Lower leg skin (tissue), 4 donors: Measurements from ENCODE around the gene TTC33. TPM values are rescaled to one million over a fixed set of nuclear protein-coding genes. Genes with fewer than 3 reads are reported as not detected.
A peak's percentile ranks its signal among the peaks of the same experiment; 100 is the strongest.
"Not testable (repeated sequence)": the region's sequence is repeated elsewhere in the genome, so short reads cannot be mapped to it uniquely, and the experiment has no call there.

Experiments
- DNase-seq, 2 donors: peaks; one replicate each; pipeline ENCODE4 v3.0.0-alpha.2; 2019; ENCODE audit warnings: low spot score in 2 of 2
- H3K4me3 ChIP-seq: fragments of 200-600 bp; sonication (generic); 2 replicates; pipeline ENCODE4 v1.5.1; 2017; ENCODE audit warnings: mild to moderate bottlenecking, low read depth; ENCODE audit not compliant: poor library complexity, severe bottlenecking
- POLR2A ChIP-seq, 2 donors: fragments of 450-650 bp; IDR thresholded peaks; one replicate each; pipeline ENCODE4 v1.6.1; 2016 to 2017; ENCODE audit warnings: antibody characterized with exemption in 2 of 2, mild to moderate bottlenecking in 1 of 2, moderate library complexity in 1 of 2
- WGBS, 2 donors: methylation state at CpG; one replicate each; pipeline ENCODE4 v1.1.5; 2018; 5-methylcytosine and 5-hydroxymethylcytosine counted together
- intact Hi-C: fragments of 100-400 bp; cut with DNase I; formaldehyde crosslinking; loops from one replicate; pipeline ENCODE4 v1.15.0; 2023; ENCODE audit warnings: low total_unique reads
- total RNA-seq, 4 donors: library from RNA; depleted of rRNA; stranded (reverse); fragments of >200 nt; gene quantifications; one replicate each; pipeline ENCODE4 v1.1.0, GENCODE V29; 2016
- TF ChIP-seq, protein P1 (sequence below), 3 donors: fragments of 450-650 bp; IDR thresholded peaks; one replicate each; pipeline ENCODE4 v1.5.1; 2016; ENCODE audit warnings: antibody characterized with exemption in 3 of 3, mild to moderate bottlenecking in 3 of 3, moderate library complexity in 2 of 3

Gene TTC33
- total RNA-seq, 4 donors from 2014 or later: 8.7 to 13.1 (median 11.0) TPM

DNA sequence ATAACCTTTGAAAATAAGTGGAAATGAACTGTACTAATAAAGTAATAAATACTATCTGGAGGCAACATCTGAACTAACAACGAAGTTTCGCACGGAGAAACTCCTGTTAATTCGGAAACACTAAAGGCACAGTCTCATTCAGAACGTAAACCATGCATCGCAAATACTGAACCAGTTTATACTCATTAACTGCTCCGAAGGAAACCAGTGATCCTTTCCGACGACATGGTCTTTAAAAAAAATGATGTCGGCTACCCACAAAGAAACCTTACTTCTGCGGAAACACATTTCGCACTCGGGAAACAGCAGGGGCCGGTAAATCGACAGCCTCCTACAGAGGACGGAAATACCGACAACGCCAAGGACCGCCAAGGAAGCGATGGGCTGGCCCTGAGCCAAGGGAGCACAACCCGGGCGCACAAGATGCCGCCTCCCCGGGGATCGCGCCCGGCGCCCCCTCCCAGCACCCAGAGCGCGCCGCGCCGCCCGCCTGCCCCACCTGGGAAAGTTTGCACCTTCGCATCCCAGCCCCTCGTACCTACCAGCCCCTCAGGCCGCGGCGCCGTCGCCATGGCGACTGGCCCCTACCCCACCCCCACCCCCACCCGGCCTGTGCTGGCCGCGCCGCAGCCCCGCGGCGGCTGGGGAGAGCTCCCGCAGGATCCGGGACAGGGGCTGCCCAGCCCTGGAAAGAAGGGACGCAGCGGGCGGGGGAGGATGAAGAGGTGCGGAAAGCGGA, 41.7 kb upstream of the TTC33 start:
- peak; percentile 52 to 95 for DNase-seq
- intact Hi-C loops: no loop called here
- TF ChIP-seq, protein P1, sequence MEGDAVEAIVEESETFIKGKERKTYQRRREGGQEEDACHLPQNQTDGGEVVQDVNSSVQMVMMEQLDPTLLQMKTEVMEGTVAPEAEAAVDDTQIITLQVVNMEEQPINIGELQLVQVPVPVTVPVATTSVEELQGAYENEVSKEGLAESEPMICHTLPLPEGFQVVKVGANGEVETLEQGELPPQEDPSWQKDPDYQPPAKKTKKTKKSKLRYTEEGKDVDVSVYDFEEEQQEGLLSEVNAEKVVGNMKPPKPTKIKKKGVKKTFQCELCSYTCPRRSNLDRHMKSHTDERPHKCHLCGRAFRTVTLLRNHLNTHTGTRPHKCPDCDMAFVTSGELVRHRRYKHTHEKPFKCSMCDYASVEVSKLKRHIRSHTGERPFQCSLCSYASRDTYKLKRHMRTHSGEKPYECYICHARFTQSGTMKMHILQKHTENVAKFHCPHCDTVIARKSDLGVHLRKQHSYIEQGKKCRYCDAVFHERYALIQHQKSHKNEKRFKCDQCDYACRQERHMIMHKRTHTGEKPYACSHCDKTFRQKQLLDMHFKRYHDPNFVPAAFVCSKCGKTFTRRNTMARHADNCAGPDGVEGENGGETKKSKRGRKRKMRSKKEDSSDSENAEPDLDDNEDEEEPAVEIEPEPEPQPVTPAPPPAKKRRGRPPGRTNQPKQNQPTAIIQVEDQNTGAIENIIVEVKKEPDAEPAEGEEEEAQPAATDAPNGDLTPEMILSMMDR (IDR thresholded peaks at IDR 0.05): no peak
- TF ChIP-seq POLR2A (IDR thresholded peaks at IDR 0.05): no peak
- 0% methylated on average over 20 to 40 of the region's 56 CpGs for WGBS, 2 donors
- peak overlapping the region; percentile 95 for H3K4me3 ChIP-seq

GRCh38 chr5:40796487-40796889, 40.7 kb upstream of the TTC33 start:
- no peak for TF ChIP-seq POLR2A (IDR thresholded peaks at IDR 0.05)
- TF ChIP-seq, protein P1 (IDR thresholded peaks at IDR 0.05): no peak
- 26 to 35% methylated on average over 3 of the region's 3 CpGs for WGBS, 2 donors
- intact Hi-C loops: no loop called here
- H3K4me3 ChIP-seq: no peak overlapping the region
- peak in 1 of 2 donors; percentile 16 for DNase-seq

DNA sequence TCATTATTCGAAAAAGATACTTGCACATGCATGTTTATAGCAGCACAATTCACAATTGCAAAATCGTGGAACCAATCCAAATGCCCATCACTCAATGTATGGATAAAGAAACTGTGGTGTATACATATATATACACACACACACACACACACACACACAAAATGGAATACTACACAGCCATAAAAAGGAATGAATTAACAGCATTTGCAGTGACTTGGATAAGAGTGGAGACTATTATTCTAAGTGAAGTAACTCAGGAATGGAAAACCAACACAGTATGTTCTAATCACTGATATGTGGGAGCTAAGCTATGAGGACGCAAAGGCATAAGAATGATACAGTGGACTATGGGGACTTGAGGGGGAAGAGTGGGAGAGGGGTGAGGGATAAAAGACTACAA, 39.1 kb upstream of the TTC33 start:
- WGBS, 2 donors: 81 to 88% methylated on average over 3 of the region's 3 CpGs
- H3K4me3 ChIP-seq, DNase-seq, intact Hi-C loops: not testable (repeated sequence)

GRCh38 chr5:40794340-40794739, 38.6 kb upstream of the TTC33 start:
- DNase-seq, intact Hi-C loops, H3K4me3 ChIP-seq: not testable (repeated sequence)

DNA sequence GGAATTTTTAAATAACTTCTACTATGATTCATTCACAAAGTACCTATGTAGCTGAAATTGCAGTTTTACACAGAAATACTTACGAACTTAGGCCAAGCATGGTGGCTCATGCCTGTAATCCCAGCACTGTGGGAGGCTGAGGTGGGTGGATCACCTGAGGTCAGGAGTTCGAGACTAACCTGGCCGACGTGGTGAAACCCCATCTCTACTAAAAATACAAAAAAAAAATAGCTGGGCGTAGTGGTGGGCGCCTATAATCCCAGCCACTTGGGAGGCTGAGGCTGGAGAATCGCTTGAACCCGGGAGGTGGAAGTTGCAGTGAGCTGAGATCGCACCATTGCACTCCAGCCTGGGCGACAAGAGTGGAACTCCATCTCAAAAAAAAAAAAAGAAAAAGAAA, 36.9 kb upstream of the TTC33 start:
- DNase-seq, H3K4me3 ChIP-seq, intact Hi-C loops: not testable (repeated sequence)
- 92 to 96% methylated on average over 10 of the region's 10 CpGs for WGBS, 2 donors

- DNase-seq: no peak
- no peak overlapping the region for H3K4me3 ChIP-seq
- WGBS, 2 donors: 54 to 63% methylated on average over 3 of the region's 3 CpGs
- intact Hi-C loops: no loop called here
- no peak for TF ChIP-seq POLR2A (IDR thresholded peaks at IDR 0.05)
- TF ChIP-seq, protein P1 (IDR thresholded peaks at IDR 0.05): no peak
These were observed 36.0 kb upstream of the TTC33 start for GRCh38 chr5:40791715-40792139.

DNA sequence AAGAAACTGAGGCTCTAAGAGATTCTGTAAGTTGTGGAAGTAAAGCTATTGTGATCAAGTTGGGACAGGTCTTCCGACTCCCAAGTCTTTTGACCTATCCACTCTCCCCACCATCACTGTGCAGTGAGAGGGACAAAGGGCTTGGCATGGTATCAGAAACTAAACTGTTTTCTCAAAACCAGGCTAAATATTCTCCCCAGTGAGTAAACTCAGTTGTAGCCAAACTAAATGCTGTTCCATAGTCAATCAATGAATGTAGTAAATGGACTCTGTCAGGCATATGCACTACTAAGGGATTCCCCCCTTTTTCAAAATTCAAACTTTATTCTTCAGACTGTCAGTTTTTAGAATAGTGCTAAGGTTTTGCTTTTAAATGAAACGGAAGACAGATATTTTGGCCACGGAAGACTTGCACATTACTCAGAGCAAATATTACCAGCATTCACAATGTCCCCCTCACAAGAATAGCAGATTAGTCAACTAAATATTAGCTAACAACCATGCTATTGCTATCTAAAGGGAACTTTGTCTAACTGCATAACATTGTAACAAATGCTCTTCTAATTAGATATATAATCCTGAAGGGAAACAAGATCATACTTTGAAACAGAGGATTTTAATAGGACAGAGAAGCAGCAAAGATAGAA, 35.3 kb upstream of the TTC33 start:
- 81 to 87% methylated on average over 3 of the region's 3 CpGs for WGBS, 2 donors
- no peak overlapping the region for H3K4me3 ChIP-seq
- intact Hi-C loops: no loop called here
- TF ChIP-seq POLR2A (IDR thresholded peaks at IDR 0.05): no peak
- TF ChIP-seq, protein P1 (IDR thresholded peaks at IDR 0.05): no peak
- no peak for DNase-seq

DNA sequence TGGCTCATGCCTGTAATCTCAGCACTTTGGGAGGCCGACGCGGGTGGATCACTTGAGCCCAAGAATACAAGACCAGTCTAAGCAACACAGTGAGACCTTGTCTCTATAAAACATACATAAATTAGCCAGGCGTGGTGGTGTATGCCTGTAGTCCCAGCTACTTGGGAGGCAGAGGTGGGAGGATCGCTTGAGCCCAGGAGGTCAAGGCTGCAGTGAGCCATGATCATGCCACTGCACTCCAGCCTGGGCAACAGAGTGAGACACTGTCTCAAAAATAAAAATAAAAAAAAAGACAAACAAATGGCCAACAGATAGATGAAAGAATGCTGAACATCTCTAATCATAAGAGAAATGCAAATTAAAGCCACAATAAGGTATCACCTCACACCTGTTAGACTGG, 33.2 kb upstream of the TTC33 start:
- H3K4me3 ChIP-seq, intact Hi-C loops, DNase-seq: not testable (repeated sequence)
- WGBS, 2 donors: 96 to 99% methylated on average over 5 of the region's 5 CpGs
